PC-9 (cell line): ENCODE measurements around the gene GRM7.

Experiments
- EZH2 ChIP-seq: fragments of 200-600 bp; sonication (generic); IDR thresholded peaks from 2 replicates; pipeline ENCODE4 v1.8.0; 2017; ENCODE audit warnings: antibody characterized with exemption, low read depth
- TF ChIP-seq, protein P1 (sequence below): fragments of 200-600 bp; sonication (generic); conservative IDR thresholded peaks from 2 replicates; pipeline ENCODE4 v1.6.1; 2017; ENCODE audit warnings: mixed run types, antibody characterized with exemption, mild to moderate bottlenecking, moderate library complexity

DNA sequence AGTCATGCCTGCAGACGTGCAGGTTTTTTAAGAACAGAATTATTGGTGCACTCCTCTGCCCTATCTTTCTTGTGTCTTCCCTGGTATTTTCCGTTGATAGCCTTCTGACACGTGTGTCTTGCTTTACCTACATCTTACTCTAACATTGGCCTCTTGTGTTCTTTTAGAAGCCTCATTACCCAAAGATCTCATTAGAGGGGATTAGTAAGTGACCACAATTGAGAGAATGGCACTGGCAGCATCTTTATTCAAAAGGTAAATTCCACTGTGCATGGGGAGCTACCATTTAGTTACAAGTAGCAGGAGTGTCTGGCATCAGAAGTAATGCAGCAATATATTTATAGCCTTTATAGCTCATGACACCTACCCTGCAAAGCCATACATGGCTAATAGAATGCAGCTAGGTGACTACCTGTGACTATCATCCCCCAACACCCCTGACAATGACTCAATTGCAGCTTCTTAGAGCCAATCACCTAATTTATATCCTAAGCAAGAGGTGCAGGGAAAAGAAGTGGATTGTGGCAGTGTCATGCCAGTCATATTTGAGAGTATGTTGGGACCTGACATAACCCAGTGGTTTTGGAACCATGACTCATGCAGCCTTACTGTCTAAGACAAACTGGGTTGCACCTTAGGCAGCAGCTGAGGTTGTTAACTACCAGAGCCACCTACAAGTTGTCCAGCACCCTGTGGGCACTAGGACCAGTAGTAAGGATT lies 164.8 kb downstream of the GRM7 start:
- TF ChIP-seq, protein P1, sequence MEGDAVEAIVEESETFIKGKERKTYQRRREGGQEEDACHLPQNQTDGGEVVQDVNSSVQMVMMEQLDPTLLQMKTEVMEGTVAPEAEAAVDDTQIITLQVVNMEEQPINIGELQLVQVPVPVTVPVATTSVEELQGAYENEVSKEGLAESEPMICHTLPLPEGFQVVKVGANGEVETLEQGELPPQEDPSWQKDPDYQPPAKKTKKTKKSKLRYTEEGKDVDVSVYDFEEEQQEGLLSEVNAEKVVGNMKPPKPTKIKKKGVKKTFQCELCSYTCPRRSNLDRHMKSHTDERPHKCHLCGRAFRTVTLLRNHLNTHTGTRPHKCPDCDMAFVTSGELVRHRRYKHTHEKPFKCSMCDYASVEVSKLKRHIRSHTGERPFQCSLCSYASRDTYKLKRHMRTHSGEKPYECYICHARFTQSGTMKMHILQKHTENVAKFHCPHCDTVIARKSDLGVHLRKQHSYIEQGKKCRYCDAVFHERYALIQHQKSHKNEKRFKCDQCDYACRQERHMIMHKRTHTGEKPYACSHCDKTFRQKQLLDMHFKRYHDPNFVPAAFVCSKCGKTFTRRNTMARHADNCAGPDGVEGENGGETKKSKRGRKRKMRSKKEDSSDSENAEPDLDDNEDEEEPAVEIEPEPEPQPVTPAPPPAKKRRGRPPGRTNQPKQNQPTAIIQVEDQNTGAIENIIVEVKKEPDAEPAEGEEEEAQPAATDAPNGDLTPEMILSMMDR = no peak
- TF ChIP-seq EZH2 = no peak
